Hepatocyte (in vitro differentiated cells): ENCODE results near the gene SPTBN2. TPM values are rescaled to one million over a fixed set of nuclear protein-coding genes. Genes with fewer than 3 reads are reported as not detected.

Experiments used
- DNase-seq: peaks from one replicate; pipeline ENCODE4 v3.0.0-alpha.2; 2016; ENCODE audit warnings: low spot score
- H2AFZ ChIP-seq: fragments of 200-600 bp; sonication (generic); 2 replicates; pipeline ENCODE4 v1.6.0; 2016; ENCODE audit warnings: antibody characterized with exemption, mild to moderate bottlenecking
- H3K27ac ChIP-seq: fragments of 200-600 bp; sonication (generic); 2 replicates; pipeline ENCODE4 v1.5.1; 2016; ENCODE audit warnings: mild to moderate bottlenecking
- H3K27me3 ChIP-seq: fragments of 200-600 bp; sonication (generic); 2 replicates; pipeline ENCODE4 v1.6.1; 2016
- H3K36me3 ChIP-seq: fragments of 200-600 bp; sonication (generic); replicated peaks from 2 replicates; pipeline ENCODE4 v1.5.1; 2016; ENCODE audit warnings: low read depth; ENCODE audit not compliant: insufficient read depth
- H3K4me1 ChIP-seq: fragments of 200-600 bp; sonication (generic); 2 replicates; pipeline ENCODE4 v1.5.1; 2016; ENCODE audit warnings: mild to moderate bottlenecking, moderate library complexity; ENCODE audit not compliant: insufficient read depth
- H3K4me2 ChIP-seq: fragments of 200-600 bp; sonication (generic); 2 replicates; pipeline ENCODE4 v1.6.0; 2016
- H3K4me3 ChIP-seq: fragments of 200-600 bp; sonication (generic); 2 replicates; pipeline ENCODE4 v1.5.1; 2016; ENCODE audit warnings: mild to moderate bottlenecking
- H3K79me2 ChIP-seq: fragments of 200-600 bp; sonication (generic); 2 replicates; pipeline ENCODE4 v1.6.0; 2017; ENCODE audit warnings: mild to moderate bottlenecking
- H3K9me2 ChIP-seq: fragments of 200-600 bp; sonication (generic); replicated peaks from 2 replicates; pipeline ENCODE4 v1.6.0; 2017; ENCODE audit warnings: mild to moderate bottlenecking; ENCODE audit not compliant: insufficient read depth
- H3K9me3 ChIP-seq: fragments of 200-600 bp; sonication (generic); 2 replicates; pipeline ENCODE4 v1.5.1; 2016; ENCODE audit warnings: low read depth, mild to moderate bottlenecking
- H4K20me1 ChIP-seq: fragments of 200-600 bp; sonication (generic); 2 replicates; pipeline ENCODE4 v1.6.0; 2016; ENCODE audit warnings: mild to moderate bottlenecking; ENCODE audit not compliant: insufficient read depth, poor library complexity, severe bottlenecking
- CTCF ChIP-seq: fragments of 200-600 bp; sonication (generic); IDR thresholded peaks from 2 replicates; pipeline ENCODE4 v1.5.1; 2016; ENCODE audit warnings: antibody characterized with exemption, mild to moderate bottlenecking; ENCODE audit not compliant: poor library complexity
- EZH2 ChIP-seq: fragments of 200-600 bp; sonication (generic); IDR thresholded peaks from 2 replicates; pipeline ENCODE4 v1.6.1; 2016; ENCODE audit warnings: antibody characterized with exemption, mild to moderate bottlenecking, borderline replicate concordance
- EZH2phosphoT487 ChIP-seq: fragments of 200-600 bp; sonication (generic); IDR thresholded peaks from one replicate; pipeline ENCODE4 v1.6.1; 2018; ENCODE audit warnings: antibody characterized with exemption, mild to moderate bottlenecking, low read depth, moderate library complexity; ENCODE audit not compliant: unreplicated experiment, severe bottlenecking
- WGBS: methylation state at CpG from one replicate; pipeline ENCODE4 v1.1.6; 2016; ENCODE audit warnings: low lambda C conversion rate; ENCODE audit errors: missing lambda C conversion rate; 5-methylcytosine and 5-hydroxymethylcytosine counted together
- polyA plus RNA-seq: library from polyadenylated mRNA; unstranded; fragments of >200 nt; fragmentation: Nextera tagmentation; extraction: Ambion mirVana; gene quantifications from 2 replicates; pipeline ENCODE4 v1.2.1, GENCODE V29; 2016
- total RNA-seq: library from RNA; depleted of rRNA; stranded (reverse); fragments of >200 nt; gene quantifications from 2 replicates; pipeline ENCODE4 v1.2.3, GENCODE V29; 2014

Gene SPTBN2
- total and polyA plus RNA-seq, 2 experiments from 2014 or later = 152 to 177 TPM

DNA sequence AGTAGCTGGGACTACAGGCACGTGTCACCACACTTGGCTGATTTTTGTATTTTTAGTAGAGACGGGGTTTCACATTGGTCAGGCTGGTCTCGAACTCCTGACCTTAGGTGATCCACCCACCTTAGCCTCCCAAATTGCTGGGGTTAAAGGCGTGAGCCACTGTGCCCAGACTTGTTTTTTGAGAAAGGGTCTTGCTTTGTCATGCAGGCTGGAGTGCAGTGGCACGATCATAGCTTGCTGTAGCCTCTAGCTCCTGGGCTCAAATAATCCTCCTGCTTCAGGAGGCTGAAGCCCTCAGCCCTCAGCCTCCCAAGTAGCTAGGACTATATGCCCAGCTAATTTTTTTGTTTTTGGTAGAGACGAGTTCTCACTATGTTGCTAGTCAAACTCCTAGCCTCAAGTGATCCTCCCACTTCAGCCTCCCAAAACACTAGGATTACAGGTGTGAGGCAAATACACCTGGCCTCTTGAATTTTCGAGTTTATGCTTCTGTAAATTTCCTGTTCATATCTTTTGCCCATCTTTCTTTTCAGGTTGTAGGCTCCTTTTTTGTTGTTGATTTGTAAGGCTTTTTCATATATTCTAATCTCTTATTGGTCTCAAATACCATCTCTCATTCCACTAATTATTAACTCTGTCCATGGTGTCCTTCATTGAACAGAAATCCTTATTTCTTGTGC, 47.9 kb downstream of the SPTBN2 start:
- no peak for DNase-seq
- 94% methylated on average over 7 of the region's 7 CpGs for WGBS
- Histone ChIP-seq H4K20me1 (peaks cover under 1% of the 10 kb centered on the region), H3K4me1 (peaks cover 10% of the 10 kb centered on the region), H3K4me2 (no peak overlapping the region), H3K27ac (no peak overlapping the region), H3K9me2 (no peaks in the 10 kb centered on the region), H3K9me3 (no peaks in the 10 kb centered on the region), H3K79me2 (peaks cover 12% of the 10 kb centered on the region), H3K36me3 (no peaks in the 10 kb centered on the region), H2AFZ (no peak overlapping the region), H3K27me3 (no peaks in the 10 kb centered on the region), H3K4me3 (no peak overlapping the region)
- TF ChIP-seq EZH2 (no peak), CTCF (no peak), EZH2phosphoT487 (no peak)

GRCh38 chr11:66677599-66678375, 51.2 kb downstream of the SPTBN2 start, which contains the start of gene RBM4B:
Gene RBM4B, minus strand, starts transcription at chr11:66677887. Its CDS starts 808 bp downstream, at chr11:66677079.
- 2% methylated on average over 54 of the region's 61 CpGs for WGBS
- H3K9me2 ChIP-seq = no peaks in the 10 kb centered on the region

GRCh38 chr11:66676931-66677598, 52.0 kb downstream of the SPTBN2 start:
- TF ChIP-seq EZH2phosphoT487 (no peak), CTCF (no peak), EZH2 (no peak)
- no peak for DNase-seq
- H2AFZ ChIP-seq = peak overlapping the region; percentile 82
- H3K27me3 ChIP-seq = no peaks in the 10 kb centered on the region
- H3K4me2 ChIP-seq = peak overlapping the region; percentile 95
- H3K9me2 ChIP-seq = no peaks in the 10 kb centered on the region
- peaks cover 24% of the 10 kb centered on the region for H3K4me1 ChIP-seq
- peaks cover 34% of the 10 kb centered on the region for H4K20me1 ChIP-seq
- H3K9me3 ChIP-seq = no peaks in the 10 kb centered on the region
- H3K36me3 ChIP-seq = peaks cover 3% of the 10 kb centered on the region
- peak overlapping the region; percentile 96 for H3K27ac ChIP-seq
- H3K79me2 ChIP-seq = peaks cover 52% of the 10 kb centered on the region
- peak overlapping the region; percentile 69 for H3K4me3 ChIP-seq
- WGBS = 13% methylated on average over 24 of the region's 27 CpGs

More at GRCh38 chr11:66677599-66678375, 51.2 kb downstream of the SPTBN2 start, which contains the start of gene RBM4B:
- Histone ChIP-seq H3K9me3 (no peaks in the 10 kb centered on the region), H4K20me1 (peaks cover 28% of the 10 kb centered on the region), H3K27ac (peak within 1 kb of the TSS; percentile 96), H3K36me3 (peaks cover 3% of the 10 kb centered on the region), H3K27me3 (no peaks in the 10 kb centered on the region), H3K4me2 (peak within 1 kb of the TSS; percentile 95), H3K4me1 (peaks cover 24% of the 10 kb centered on the region), H3K79me2 (peaks cover 45% of the 10 kb centered on the region), H3K4me3 (peak within 1 kb of the TSS; percentile 69), H2AFZ (peak within 1 kb of the TSS; percentile 82)
- DNase-seq = peak; percentile 97
- TF ChIP-seq EZH2phosphoT487 (no peak), CTCF (no peak), EZH2 (no peak)
